ENCODE results near the gene TGM3. TPM values are rescaled to one million over a fixed set of nuclear protein-coding genes. Genes with fewer than 3 reads are reported as not detected.
"Not testable (repeated sequence)": the region's sequence is repeated elsewhere in the genome, so short reads cannot be mapped to it uniquely, and the experiment has no call there.

TGM3 gene
- total RNA-seq (2014; rRNA removed; shearing (Covaris generic)) = 0.53 TPM in 1 of 2 replicates, not detected in the other

GRCh38 chr20:2295886-2296515, at the start of gene TGM3:
Gene TGM3 (plus strand): TSS chr20:2296001. CDS start chr20:2296064, 63 bp downstream.
- no peak for DNase-seq (ENCODE audit: low spot score)

GRCh38 chr20:2246069-2246491, 49.7 kb upstream of the TGM3 start:
- DNase-seq (ENCODE audit: low spot score) = no peak

- no peak for DNase-seq (ENCODE audit: low spot score)
These were observed 47.0 kb upstream of the TGM3 start for GRCh38 chr20:2248837-2249236.

GRCh38 chr20:2249935-2250334, 45.9 kb upstream of the TGM3 start:
- DNase-seq (ENCODE audit: low spot score) = no peak

GRCh38 chr20:2252419-2252997, 43.3 kb upstream of the TGM3 start:
- DNase-seq (ENCODE audit: low spot score) = no peak

- no peak for DNase-seq (ENCODE audit: low spot score)
These were observed 42.5 kb upstream of the TGM3 start for GRCh38 chr20:2253256-2253655.

GRCh38 chr20:2254333-2254732, 41.5 kb upstream of the TGM3 start:
- peak; percentile 19 for DNase-seq (ENCODE audit: low spot score)

GRCh38 chr20:2255926-2256531, 39.8 kb upstream of the TGM3 start:
- no peak for DNase-seq (ENCODE audit: low spot score)

GRCh38 chr20:2259731-2260130, 36.1 kb upstream of the TGM3 start:
- DNase-seq (ENCODE audit: low spot score) = no peak

- no peak for DNase-seq (ENCODE audit: low spot score)
These were observed 35.6 kb upstream of the TGM3 start for GRCh38 chr20:2260250-2260649.

GRCh38 chr20:2261046-2261485, 34.7 kb upstream of the TGM3 start:
- peak; percentile 64 for DNase-seq (ENCODE audit: low spot score)

- DNase-seq (ENCODE audit: low spot score) = no peak
These were observed 34.2 kb upstream of the TGM3 start for GRCh38 chr20:2261629-2262028.

- no peak for DNase-seq (ENCODE audit: low spot score)
These were observed 31.7 kb upstream of the TGM3 start for GRCh38 chr20:2264118-2264517.

- DNase-seq (ENCODE audit: low spot score) = not testable (repeated sequence)
These were observed 31.0 kb upstream of the TGM3 start for GRCh38 chr20:2264621-2265374.

- DNase-seq (ENCODE audit: low spot score) = no peak
These were observed 22.0 kb upstream of the TGM3 start for GRCh38 chr20:2273634-2274302.

- no peak for DNase-seq (ENCODE audit: low spot score)
These were observed 19.8 kb upstream of the TGM3 start for GRCh38 chr20:2276015-2276414.

GRCh38 chr20:2279253-2279779, 16.5 kb upstream of the TGM3 start:
- DNase-seq (ENCODE audit: low spot score) = no peak

GRCh38 chr20:2280082-2280481, 15.7 kb upstream of the TGM3 start:
- no peak for DNase-seq (ENCODE audit: low spot score)

- no peak for DNase-seq (ENCODE audit: low spot score)
These were observed 14.2 kb upstream of the TGM3 start for GRCh38 chr20:2281563-2281962.

GRCh38 chr20:2282181-2282580, 13.6 kb upstream of the TGM3 start:
- no peak for DNase-seq (ENCODE audit: low spot score)

- DNase-seq (ENCODE audit: low spot score) = peak; percentile 75
These were observed 11.9 kb upstream of the TGM3 start for GRCh38 chr20:2283706-2284423.

Data from A172 (cell line).